ENCODE data around the gene ITFG1. TPM values are rescaled to one million over a fixed set of nuclear protein-coding genes. Genes with fewer than 3 reads are reported as not detected.

ITFG1 gene
- total and polyA plus RNA-seq, 8 donors, result 8.1 to 90.0 (median 32.2) TPM

DNA sequence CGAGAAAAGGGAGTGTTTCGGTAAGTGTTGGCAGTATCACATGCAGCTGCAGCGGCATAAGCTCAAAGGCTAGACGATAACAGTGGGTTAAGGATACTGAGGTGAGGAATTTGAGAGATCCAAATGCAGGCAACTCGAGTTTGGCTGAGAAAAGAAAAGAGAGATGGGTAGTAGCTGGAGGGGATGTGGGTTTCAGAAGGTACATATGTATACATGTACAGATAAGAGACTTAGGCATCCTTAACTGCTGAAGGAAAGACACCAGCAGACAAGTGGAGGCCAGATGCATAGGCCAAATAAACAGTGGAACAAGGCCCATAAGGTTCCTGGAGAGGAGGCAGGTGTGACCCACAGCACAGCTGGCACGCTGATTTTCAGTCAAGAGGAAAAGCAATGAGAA, 230.6 kb downstream of the ITFG1 start:
- 88 to 94% (median 90%) methylated on average over 6 of the region's 6 CpGs for WGBS, 5 donors
- Histone ChIP-seq H3K9me3 (no peaks in the 10 kb centered on the region), H3K36me3 (peaks cover 0 to 25% (median 19%) of the 10 kb centered on the region in 4 donors), H3K27me3 (no peaks in the 10 kb centered on the region), H3K4me3 (no peak overlapping the region), H3K4me1 (no peaks in the 10 kb centered on the region), H3K27ac (no peak overlapping the region)
- intact Hi-C loops (cut with DNase I; ENCODE audit: low total_unique reads), result no loop called here
- DNase-seq, result no peak
- no peak for TF ChIP-seq CTCF (IDR thresholded peaks at IDR 0.05)
- TF ChIP-seq POLR2A (IDR thresholded peaks at IDR 0.05), result no peak
- TF ChIP-seq EP300 (IDR thresholded peaks at IDR 0.05), result no peak
- no peak for TF ChIP-seq POLR2AphosphoS5 (IDR thresholded peaks at IDR 0.05)

GRCh38 chr16:47229053-47230050, 231.5 kb downstream of the ITFG1 start:
- no peak for DNase-seq
- TF ChIP-seq POLR2A (IDR thresholded peaks at IDR 0.05), result no peak
- Histone ChIP-seq H3K36me3 (peaks cover 0 to 25% (median 21%) of the 10 kb centered on the region in 4 donors), H3K4me1 (no peaks in the 10 kb centered on the region), H3K27me3 (no peaks in the 10 kb centered on the region), H3K27ac (no peak overlapping the region), H3K9me3 (peaks cover 0 to 4% (median 0%) of the 10 kb centered on the region in 4 donors), H3K4me3 (no peak overlapping the region)
- intact Hi-C loops (cut with DNase I; ENCODE audit: low total_unique reads), result no loop called here
- WGBS, 5 donors, result 77 to 83% (median 78%) methylated on average over 7 of the region's 7 CpGs

GRCh38 chr16:47228241-47228640, 232.6 kb downstream of the ITFG1 start:
- no peak overlapping the region for H3K4me3 ChIP-seq
- peaks cover 0 to 8% (median 0%) of the 10 kb centered on the region in 4 donors for H3K9me3 ChIP-seq
- 94 to 99% (median 98%) methylated on average over 7 of the region's 7 CpGs for WGBS, 5 donors
- H3K27ac ChIP-seq, result no peak overlapping the region
- H3K4me1 ChIP-seq, result no peaks in the 10 kb centered on the region
- TF ChIP-seq EP300 (IDR thresholded peaks at IDR 0.05) (no peak), POLR2A (IDR thresholded peaks at IDR 0.05) (no peak), CTCF (IDR thresholded peaks at IDR 0.05) (no peak), POLR2AphosphoS5 (IDR thresholded peaks at IDR 0.05) (no peak)
- H3K36me3 ChIP-seq, result peaks cover 0 to 22% (median 21%) of the 10 kb centered on the region in 4 donors
- intact Hi-C loops (cut with DNase I; ENCODE audit: low total_unique reads), result no loop called here
- H3K27me3 ChIP-seq, result no peaks in the 10 kb centered on the region
- DNase-seq, result no peak

DNA sequence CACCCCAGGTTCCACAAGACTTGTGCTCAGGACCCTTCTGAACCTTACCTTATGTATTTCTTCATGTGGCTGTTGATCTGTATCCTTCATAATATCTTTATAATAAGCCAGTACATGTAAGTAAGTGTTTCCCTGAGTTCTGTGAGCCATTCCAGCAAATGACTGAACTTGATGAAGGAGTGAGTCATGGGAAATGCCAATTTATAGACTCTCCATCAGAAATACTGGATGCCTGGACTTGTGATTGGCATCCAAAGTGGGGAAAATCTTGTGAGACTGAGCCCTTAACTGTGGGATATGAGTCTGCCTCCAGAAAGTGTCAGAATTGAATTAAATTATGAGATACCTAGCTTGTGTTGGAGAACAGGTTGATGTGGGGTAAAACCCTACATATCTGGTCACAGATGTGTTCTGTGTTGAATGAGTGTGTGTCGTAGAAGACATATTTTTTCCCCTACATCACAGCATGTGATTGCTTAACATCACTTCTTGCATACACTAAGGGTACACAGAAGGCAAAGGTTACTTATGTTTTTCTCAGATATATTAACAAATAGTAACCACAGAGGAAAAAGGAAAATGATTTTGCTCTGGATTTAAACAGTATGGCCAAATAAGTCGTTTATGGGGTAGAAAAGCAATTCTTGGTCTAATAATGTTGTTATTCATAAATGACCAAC, 247.0 kb downstream of the ITFG1 start:
- Histone ChIP-seq H3K4me1 (no peaks in the 10 kb centered on the region), H3K36me3 (peaks cover 10 to 46% (median 37%) of the 10 kb centered on the region in 4 donors), H3K9me3 (peaks cover 0 to 8% (median 4%) of the 10 kb centered on the region in 4 donors), H3K27ac (no peak overlapping the region), H3K27me3 (no peaks in the 10 kb centered on the region), H3K4me3 (no peak overlapping the region)
- WGBS, 5 donors, result 85 to 95% (median 90%) methylated on average over 2 of the region's 2 CpGs
- no peak for DNase-seq
- TF ChIP-seq POLR2A (IDR thresholded peaks at IDR 0.05) (no peak), POLR2AphosphoS5 (IDR thresholded peaks at IDR 0.05) (no peak), EP300 (IDR thresholded peaks at IDR 0.05) (no peak), CTCF (IDR thresholded peaks at IDR 0.05) (no peak)
- intact Hi-C loops (cut with DNase I; ENCODE audit: low total_unique reads), result no loop called here

Measured in stomach (tissue), 9 donors.